ENCODE data around the gene SRSF4. TPM values are rescaled to one million over a fixed set of nuclear protein-coding genes. Genes with fewer than 3 reads are reported as not detected.
A peak's percentile ranks its signal among the peaks of the same experiment; 100 is the strongest.

SRSF4 gene
- total RNA-seq, 1 experiment from 2014 or later = 22.6 TPM

GRCh38 chr1:29208442-29208841, 26.7 kb upstream of the SRSF4 start:
- DNase-seq (ENCODE audit: low read depth, low spot score) = no peak
- in situ Hi-C loops (cut with HindIII; ENCODE audit: low pct_unique_long_range_greater_than_20kb, low sequenced_read_pairs) = no loop called here

GRCh38 chr1:29202584-29203340, 21.1 kb upstream of the SRSF4 start:
- in situ Hi-C loops (cut with HindIII; ENCODE audit: low pct_unique_long_range_greater_than_20kb, low sequenced_read_pairs) = no loop called here

GRCh38 chr1:29202053-29202452, 20.4 kb upstream of the SRSF4 start:
- in situ Hi-C loops (cut with HindIII; ENCODE audit: low pct_unique_long_range_greater_than_20kb, low sequenced_read_pairs) = no loop called here

More at GRCh38 chr1:29202584-29203340, 21.1 kb upstream of the SRSF4 start:
- peak; percentile 93 for DNase-seq (ENCODE audit: low read depth, low spot score)

GRCh38 chr1:29201595-29202051, 19.9 kb upstream of the SRSF4 start:
- no peak for DNase-seq (ENCODE audit: low read depth, low spot score)
- in situ Hi-C loops (cut with HindIII; ENCODE audit: low pct_unique_long_range_greater_than_20kb, low sequenced_read_pairs) = no loop called here

More at GRCh38 chr1:29202053-29202452, 20.4 kb upstream of the SRSF4 start:
- DNase-seq (ENCODE audit: low read depth, low spot score) = no peak

- in situ Hi-C loops (cut with HindIII; ENCODE audit: low pct_unique_long_range_greater_than_20kb, low sequenced_read_pairs) = no loop called here
These were observed 19.4 kb upstream of the SRSF4 start for GRCh38 chr1:29200906-29201594.

GRCh38 chr1:29197993-29198392, 16.3 kb upstream of the SRSF4 start:
- in situ Hi-C loops (cut with HindIII; ENCODE audit: low pct_unique_long_range_greater_than_20kb, low sequenced_read_pairs) = no loop called here
- no peak for DNase-seq (ENCODE audit: low read depth, low spot score)

More at GRCh38 chr1:29200906-29201594, 19.4 kb upstream of the SRSF4 start:
- DNase-seq (ENCODE audit: low read depth, low spot score) = no peak

GRCh38 chr1:29197590-29197924, 15.9 kb upstream of the SRSF4 start:
- in situ Hi-C loops (cut with HindIII; ENCODE audit: low pct_unique_long_range_greater_than_20kb, low sequenced_read_pairs) = no loop called here

GRCh38 chr1:29196863-29197589, 15.3 kb upstream of the SRSF4 start:
- DNase-seq (ENCODE audit: low read depth, low spot score) = no peak
- in situ Hi-C loops (cut with HindIII; ENCODE audit: low pct_unique_long_range_greater_than_20kb, low sequenced_read_pairs) = no loop called here

More at GRCh38 chr1:29197590-29197924, 15.9 kb upstream of the SRSF4 start:
- DNase-seq (ENCODE audit: low read depth, low spot score) = peak; percentile 46

- in situ Hi-C loops (cut with HindIII; ENCODE audit: low pct_unique_long_range_greater_than_20kb, low sequenced_read_pairs) = no loop called here
- DNase-seq (ENCODE audit: low read depth, low spot score) = no peak
These were observed 14.2 kb upstream of the SRSF4 start for GRCh38 chr1:29195881-29196291.

GRCh38 chr1:29193879-29194455, 12.3 kb upstream of the SRSF4 start:
- in situ Hi-C loops (cut with HindIII; ENCODE audit: low pct_unique_long_range_greater_than_20kb, low sequenced_read_pairs) = no loop called here
- DNase-seq (ENCODE audit: low read depth, low spot score) = no peak

- DNase-seq (ENCODE audit: low read depth, low spot score) = no peak
- in situ Hi-C loops (cut with HindIII; ENCODE audit: low pct_unique_long_range_greater_than_20kb, low sequenced_read_pairs) = no loop called here
These were observed 9.0 kb upstream of the SRSF4 start for GRCh38 chr1:29190718-29191117.

- DNase-seq (ENCODE audit: low read depth, low spot score) = no peak
- in situ Hi-C loops (cut with HindIII; ENCODE audit: low pct_unique_long_range_greater_than_20kb, low sequenced_read_pairs) = no loop called here
These were observed 5.0 kb upstream of the SRSF4 start for GRCh38 chr1:29186707-29187106.

- in situ Hi-C loops (cut with HindIII; ENCODE audit: low pct_unique_long_range_greater_than_20kb, low sequenced_read_pairs) = no loop called here
- DNase-seq (ENCODE audit: low read depth, low spot score) = no peak
These were observed 4.6 kb upstream of the SRSF4 start for GRCh38 chr1:29186252-29186651.

- in situ Hi-C loops (cut with HindIII; ENCODE audit: low pct_unique_long_range_greater_than_20kb, low sequenced_read_pairs) = no loop called here
- DNase-seq (ENCODE audit: low read depth, low spot score) = no peak
These were observed 1.6 kb upstream of the SRSF4 start for GRCh38 chr1:29183287-29183686.

GRCh38 chr1:29180497-29181412, 945 bp downstream of the SRSF4 start:
- no peak for DNase-seq (ENCODE audit: low read depth, low spot score)
- in situ Hi-C loops (cut with HindIII; ENCODE audit: low pct_unique_long_range_greater_than_20kb, low sequenced_read_pairs) = no loop called here

- no peak for DNase-seq (ENCODE audit: low read depth, low spot score)
- in situ Hi-C loops (cut with HindIII; ENCODE audit: low pct_unique_long_range_greater_than_20kb, low sequenced_read_pairs) = no loop called here
These were observed 2.0 kb downstream of the SRSF4 start for GRCh38 chr1:29179641-29180184.

Data from SK-MEL-5 (cell line).